ENCODE results near the gene PYGB.

PYGB gene

DNA sequence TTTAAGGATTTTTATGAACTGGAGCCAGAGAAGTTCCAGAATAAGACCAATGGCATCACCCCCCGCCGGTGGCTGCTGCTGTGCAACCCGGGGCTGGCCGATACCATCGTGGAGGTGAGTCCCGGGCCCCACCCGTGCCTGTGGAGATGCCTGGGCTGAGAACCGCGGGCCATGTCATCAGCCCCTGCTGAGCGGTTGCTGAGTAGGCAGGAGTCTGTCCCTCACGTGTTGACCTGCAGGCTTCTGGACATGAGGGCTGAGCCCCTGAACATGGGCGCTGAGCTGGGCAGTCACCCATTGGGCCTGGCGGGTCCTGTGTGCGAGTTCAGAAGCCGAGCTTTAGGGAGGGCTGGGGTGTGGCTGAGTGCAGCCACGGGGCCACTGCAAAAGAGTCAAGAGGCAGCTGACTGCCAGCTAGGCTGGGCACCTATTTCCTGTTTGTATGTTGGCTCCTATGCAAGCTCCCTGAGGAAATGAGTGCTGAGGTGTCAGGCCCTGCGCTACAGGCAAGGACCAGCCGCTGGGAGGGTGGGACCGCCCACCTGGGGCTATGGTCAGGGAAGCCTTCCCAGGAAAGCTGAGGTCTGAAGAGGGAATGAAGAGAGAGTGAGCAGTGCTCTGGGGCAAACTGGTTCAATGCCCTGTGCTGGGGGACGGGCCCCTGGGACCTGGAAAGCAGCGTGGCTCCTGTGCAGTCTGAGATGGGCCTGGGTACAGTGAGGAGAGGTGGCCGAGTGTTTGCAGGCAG lies 34.3 kb downstream of the PYGB start:
- no peak overlapping the region for H4K8ac ChIP-seq (ENCODE audit: low read depth, low read length)
- H2BK12ac ChIP-seq (ENCODE audit: low read length): no peak overlapping the region
- no peak overlapping the region for H2BK15ac ChIP-seq (ENCODE audit: low read length)
- no peak overlapping the region for H3K27ac ChIP-seq (replicated peaks; ENCODE audit: low read length)
- WGBS, 2 donors (ENCODE audit: extremely low coverage in 2 of 2, insufficient read length in 2 of 2, insufficient replicate concordance in 1 of 2): no CpG with 5 or more reads among the region's 22 CpGs
- no peak overlapping the region for H3K4ac ChIP-seq (ENCODE audit: low read length)
- H3K79me1 ChIP-seq (ENCODE audit: low read depth, low read length): peaks cover 2% of the 10 kb centered on the region
- no peak overlapping the region for H3K4me2 ChIP-seq (ENCODE audit: insufficient read depth, low read length, poor library complexity, severe bottlenecking)
- H3K27me3 ChIP-seq (ENCODE audit: control insufficient read depth in 3 of 3, insufficient read depth in 3 of 3, low read depth in 1 of 3, low read length in 3 of 3): no peaks in the 10 kb centered on the region
- H2AFZ ChIP-seq (ENCODE audit: low read length): no peak overlapping the region
- no peak overlapping the region for H2BK5ac ChIP-seq (ENCODE audit: low read length)
- H3K18ac ChIP-seq (ENCODE audit: low read length): no peak overlapping the region
- H3K9ac ChIP-seq (ENCODE audit: low read depth, low read length, poor library complexity): no peak overlapping the region
- peaks cover 0 to 4% of the 10 kb centered on the region in 2 donors for H3K9me3 ChIP-seq (replicated peaks in 1 of 2; ENCODE audit: control insufficient read depth in 2 of 2, insufficient read depth in 1 of 2, low read depth in 1 of 2, low read length in 2 of 2)
- no peak overlapping the region for H2BK120ac ChIP-seq (ENCODE audit: low read depth, low read length)
- DNase-seq (ENCODE audit: low spot score): no peak
- no peak overlapping the region for H4K91ac ChIP-seq (ENCODE audit: low read depth, low read length, poor library complexity)
- H3K14ac ChIP-seq (ENCODE audit: low read length): no peak overlapping the region
- H3K4me3 ChIP-seq (ENCODE audit: low read length in 2 of 2): peak overlapping the region in 1 of 2 donors; percentile 19
- H3K36me3 ChIP-seq (replicated peaks in 1 of 2; ENCODE audit: control insufficient read depth in 2 of 2, insufficient read depth in 2 of 2, low read length in 2 of 2): peaks cover 68 to 100% of the 10 kb centered on the region in 2 donors
- peak overlapping the region; percentile 35 for H3K23ac ChIP-seq (ENCODE audit: low read depth, low read length, poor library complexity)
- H2AK5ac ChIP-seq (ENCODE audit: low read depth, low read length): no peak overlapping the region
- H3K4me1 ChIP-seq (ENCODE audit: control insufficient read depth in 2 of 2, insufficient read depth in 1 of 2, low read depth in 1 of 2, low read length in 2 of 2): no peaks in the 10 kb centered on the region

DNA sequence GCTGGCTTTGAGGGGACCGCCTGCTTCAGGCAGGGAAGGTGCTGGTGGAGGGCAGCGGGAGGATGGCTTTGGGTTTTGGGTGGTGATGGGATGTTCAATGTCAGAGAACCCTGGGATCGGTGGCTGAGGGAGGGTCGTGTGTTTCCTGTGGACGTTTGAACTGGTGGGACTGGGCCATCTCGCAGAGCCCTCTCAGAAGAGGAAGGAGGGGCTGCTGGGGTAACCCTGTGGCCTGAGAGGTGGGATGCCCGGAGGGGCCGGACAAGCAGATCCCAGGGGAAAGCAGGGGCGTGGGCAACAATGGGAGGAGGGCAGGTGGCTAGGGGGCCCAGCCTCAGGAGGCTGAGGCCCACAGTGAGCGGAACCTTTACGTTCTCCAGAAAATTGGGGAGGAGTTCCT lies 34.9 kb downstream of the PYGB start:
- H2BK120ac ChIP-seq (ENCODE audit: low read depth, low read length): no peak overlapping the region
- no peak overlapping the region for H4K8ac ChIP-seq (ENCODE audit: low read depth, low read length)
- H2BK5ac ChIP-seq (ENCODE audit: low read length): no peak overlapping the region
- H2BK15ac ChIP-seq (ENCODE audit: low read length): no peak overlapping the region
- H3K9me3 ChIP-seq (replicated peaks in 1 of 2; ENCODE audit: control insufficient read depth in 2 of 2, insufficient read depth in 1 of 2, low read depth in 1 of 2, low read length in 2 of 2): peaks cover 0 to 4% of the 10 kb centered on the region in 2 donors
- no peak overlapping the region for H2BK12ac ChIP-seq (ENCODE audit: low read length)
- no peak for DNase-seq (ENCODE audit: low spot score)
- no peak overlapping the region for H3K27ac ChIP-seq (replicated peaks; ENCODE audit: low read length)
- H3K27me3 ChIP-seq (ENCODE audit: control insufficient read depth in 3 of 3, insufficient read depth in 3 of 3, low read depth in 1 of 3, low read length in 3 of 3): no peaks in the 10 kb centered on the region
- H3K36me3 ChIP-seq (replicated peaks in 1 of 2; ENCODE audit: control insufficient read depth in 2 of 2, insufficient read depth in 2 of 2, low read length in 2 of 2): peaks cover 63 to 100% of the 10 kb centered on the region in 2 donors
- H2AFZ ChIP-seq (ENCODE audit: low read length): no peak overlapping the region
- H3K4me3 ChIP-seq (ENCODE audit: low read length in 2 of 2): peak overlapping the region in 1 of 2 donors; percentile 19
- no peak overlapping the region for H3K4me2 ChIP-seq (ENCODE audit: insufficient read depth, low read length, poor library complexity, severe bottlenecking)
- H3K23ac ChIP-seq (ENCODE audit: low read depth, low read length, poor library complexity): peak overlapping the region; percentile 35
- no peak overlapping the region for H2AK5ac ChIP-seq (ENCODE audit: low read depth, low read length)
- H3K14ac ChIP-seq (ENCODE audit: low read length): no peak overlapping the region
- WGBS, 2 donors (ENCODE audit: extremely low coverage in 2 of 2, insufficient read length in 2 of 2, insufficient replicate concordance in 1 of 2): no CpG with 5 or more reads among the region's 11 CpGs
- no peaks in the 10 kb centered on the region for H3K4me1 ChIP-seq (ENCODE audit: control insufficient read depth in 2 of 2, insufficient read depth in 1 of 2, low read depth in 1 of 2, low read length in 2 of 2)
- no peak overlapping the region for H3K18ac ChIP-seq (ENCODE audit: low read length)
- H3K4ac ChIP-seq (ENCODE audit: low read length): no peak overlapping the region
- H3K79me1 ChIP-seq (ENCODE audit: low read depth, low read length): peaks cover 2% of the 10 kb centered on the region
- H4K91ac ChIP-seq (ENCODE audit: low read depth, low read length, poor library complexity): no peak overlapping the region
- no peak overlapping the region for H3K9ac ChIP-seq (ENCODE audit: low read depth, low read length, poor library complexity)

DNA sequence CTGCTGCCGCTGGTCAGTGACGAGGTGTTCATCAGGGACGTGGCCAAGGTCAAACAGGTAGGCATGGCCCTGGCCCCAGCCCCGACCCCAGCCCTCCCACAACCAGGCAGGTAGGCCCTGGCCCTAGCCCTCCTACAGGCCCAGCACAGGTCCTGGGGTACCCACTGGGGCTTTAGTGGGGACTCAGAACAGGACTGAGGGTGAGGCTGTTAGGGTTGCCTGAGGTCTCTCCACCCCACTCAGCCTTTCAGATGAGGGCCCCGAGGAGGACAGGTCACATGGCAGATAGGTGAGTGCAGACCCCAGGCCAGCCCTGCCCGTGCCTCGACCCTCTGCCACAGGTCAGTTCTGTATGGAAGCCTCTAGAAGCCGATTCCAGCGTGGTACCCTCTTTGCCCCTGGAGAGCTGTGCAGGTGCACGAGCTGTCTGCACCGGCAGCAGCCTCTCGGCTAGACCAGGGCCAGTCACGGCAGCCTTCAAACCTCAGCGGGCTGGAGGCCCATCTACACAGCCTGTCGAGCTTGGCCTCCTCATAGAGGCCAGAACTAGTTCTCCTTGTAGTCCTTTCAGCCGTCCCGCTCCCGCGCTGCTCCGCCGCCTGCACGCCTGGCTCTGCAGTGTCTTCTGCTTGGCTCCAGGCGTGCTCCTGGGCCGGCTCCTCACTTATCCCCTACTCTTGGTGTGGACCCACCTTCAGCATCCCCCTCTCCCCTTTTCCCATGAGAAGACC lies 35.5 kb downstream of the PYGB start:
- no peak for DNase-seq (ENCODE audit: low spot score)
- H2BK5ac ChIP-seq (ENCODE audit: low read length): no peak overlapping the region
- no peaks in the 10 kb centered on the region for H3K27me3 ChIP-seq (ENCODE audit: control insufficient read depth in 3 of 3, insufficient read depth in 3 of 3, low read depth in 1 of 3, low read length in 3 of 3)
- H3K79me1 ChIP-seq (ENCODE audit: low read depth, low read length): peaks cover 2% of the 10 kb centered on the region
- no peak overlapping the region for H2BK12ac ChIP-seq (ENCODE audit: low read length)
- H2AK5ac ChIP-seq (ENCODE audit: low read depth, low read length): no peak overlapping the region
- no peak overlapping the region for H2AFZ ChIP-seq (ENCODE audit: low read length)
- no peaks in the 10 kb centered on the region for H3K4me1 ChIP-seq (ENCODE audit: control insufficient read depth in 2 of 2, insufficient read depth in 1 of 2, low read depth in 1 of 2, low read length in 2 of 2)
- H3K4ac ChIP-seq (ENCODE audit: low read length): no peak overlapping the region
- no peak overlapping the region for H2BK15ac ChIP-seq (ENCODE audit: low read length)
- H3K36me3 ChIP-seq (replicated peaks in 1 of 2; ENCODE audit: control insufficient read depth in 2 of 2, insufficient read depth in 2 of 2, low read length in 2 of 2): peaks cover 63 to 100% of the 10 kb centered on the region in 2 donors
- no peak overlapping the region for H3K18ac ChIP-seq (ENCODE audit: low read length)
- H4K8ac ChIP-seq (ENCODE audit: low read depth, low read length): no peak overlapping the region
- H3K4me3 ChIP-seq (ENCODE audit: low read length in 2 of 2): no peak overlapping the region
- H3K9ac ChIP-seq (ENCODE audit: low read depth, low read length, poor library complexity): no peak overlapping the region
- H3K23ac ChIP-seq (ENCODE audit: low read depth, low read length, poor library complexity): no peak overlapping the region
- H3K9me3 ChIP-seq (replicated peaks in 1 of 2; ENCODE audit: control insufficient read depth in 2 of 2, insufficient read depth in 1 of 2, low read depth in 1 of 2, low read length in 2 of 2): peaks cover 0 to 3% of the 10 kb centered on the region in 2 donors
- no peak overlapping the region for H3K27ac ChIP-seq (replicated peaks; ENCODE audit: low read length)
- no peak overlapping the region for H3K14ac ChIP-seq (ENCODE audit: low read length)
- no CpG with 5 or more reads among the region's 24 CpGs for WGBS, 2 donors (ENCODE audit: extremely low coverage in 2 of 2, insufficient read length in 2 of 2, insufficient replicate concordance in 1 of 2)
- H4K91ac ChIP-seq (ENCODE audit: low read depth, low read length, poor library complexity): no peak overlapping the region
- no peak overlapping the region for H3K4me2 ChIP-seq (ENCODE audit: insufficient read depth, low read length, poor library complexity, severe bottlenecking)
- no peak overlapping the region for H2BK120ac ChIP-seq (ENCODE audit: low read depth, low read length)

DNA sequence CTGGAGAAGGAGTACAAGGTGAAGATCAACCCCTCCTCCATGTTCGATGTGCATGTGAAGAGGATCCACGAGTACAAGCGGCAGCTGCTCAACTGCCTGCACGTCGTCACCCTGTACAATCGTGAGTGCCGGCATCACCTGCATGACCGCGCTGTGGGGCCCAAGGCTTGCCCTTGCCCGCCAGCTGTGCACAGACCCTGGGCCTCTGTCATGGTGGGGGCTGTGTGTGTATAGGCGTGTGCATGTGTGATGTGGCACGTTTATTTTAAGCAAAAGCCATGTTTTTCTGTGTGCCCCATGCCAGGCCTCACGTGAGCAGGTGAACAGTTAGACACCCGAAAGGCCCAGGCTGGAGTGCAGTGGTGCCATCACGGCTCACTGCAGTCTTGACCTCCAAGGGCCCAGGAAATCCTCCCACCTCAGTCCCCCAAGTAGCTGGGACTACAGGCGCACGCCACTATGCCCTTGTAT lies 36.3 kb downstream of the PYGB start:
- H4K8ac ChIP-seq (ENCODE audit: low read depth, low read length): no peak overlapping the region
- no peak overlapping the region for H2AFZ ChIP-seq (ENCODE audit: low read length)
- no peak overlapping the region for H3K18ac ChIP-seq (ENCODE audit: low read length)
- no peak overlapping the region for H2BK5ac ChIP-seq (ENCODE audit: low read length)
- no CpG with 5 or more reads among the region's 17 CpGs for WGBS, 2 donors (ENCODE audit: extremely low coverage in 2 of 2, insufficient read length in 2 of 2, insufficient replicate concordance in 1 of 2)
- no peak overlapping the region for H2BK15ac ChIP-seq (ENCODE audit: low read length)
- H3K23ac ChIP-seq (ENCODE audit: low read depth, low read length, poor library complexity): no peak overlapping the region
- H3K9me3 ChIP-seq (replicated peaks in 1 of 2; ENCODE audit: control insufficient read depth in 2 of 2, insufficient read depth in 1 of 2, low read depth in 1 of 2, low read length in 2 of 2): peaks cover 0 to 3% of the 10 kb centered on the region in 2 donors
- no peaks in the 10 kb centered on the region for H3K27me3 ChIP-seq (ENCODE audit: control insufficient read depth in 3 of 3, insufficient read depth in 3 of 3, low read depth in 1 of 3, low read length in 3 of 3)
- no peak for DNase-seq (ENCODE audit: low spot score)
- H2AK5ac ChIP-seq (ENCODE audit: low read depth, low read length): no peak overlapping the region
- H3K27ac ChIP-seq (replicated peaks; ENCODE audit: low read length): no peak overlapping the region
- no peak overlapping the region for H3K14ac ChIP-seq (ENCODE audit: low read length)
- H3K36me3 ChIP-seq (replicated peaks in 1 of 2; ENCODE audit: control insufficient read depth in 2 of 2, insufficient read depth in 2 of 2, low read length in 2 of 2): peaks cover 63 to 100% of the 10 kb centered on the region in 2 donors
- H4K91ac ChIP-seq (ENCODE audit: low read depth, low read length, poor library complexity): no peak overlapping the region
- no peak overlapping the region for H3K4me2 ChIP-seq (ENCODE audit: insufficient read depth, low read length, poor library complexity, severe bottlenecking)
- no peak overlapping the region for H3K9ac ChIP-seq (ENCODE audit: low read depth, low read length, poor library complexity)
- peak overlapping the region in 1 of 2 donors; percentile 19 for H3K4me3 ChIP-seq (ENCODE audit: low read length in 2 of 2)
- H3K4ac ChIP-seq (ENCODE audit: low read length): no peak overlapping the region
- no peak overlapping the region for H2BK12ac ChIP-seq (ENCODE audit: low read length)
- no peaks in the 10 kb centered on the region for H3K4me1 ChIP-seq (ENCODE audit: control insufficient read depth in 2 of 2, insufficient read depth in 1 of 2, low read depth in 1 of 2, low read length in 2 of 2)
- H3K79me1 ChIP-seq (ENCODE audit: low read depth, low read length): peaks cover 2% of the 10 kb centered on the region
- no peak overlapping the region for H2BK120ac ChIP-seq (ENCODE audit: low read depth, low read length)

Measured in neuronal stem cell (in vitro differentiated cells).